GM19452 (cell line): ENCODE measurements around the gene ETFB.

Source experiments
- ATAC-seq: cut with Tn5 transposase; IDR thresholded peaks from one replicate; pipeline ENCODE4 v1.9.1; 2021; ENCODE audit not compliant: unreplicated experiment

ETFB gene

DNA sequence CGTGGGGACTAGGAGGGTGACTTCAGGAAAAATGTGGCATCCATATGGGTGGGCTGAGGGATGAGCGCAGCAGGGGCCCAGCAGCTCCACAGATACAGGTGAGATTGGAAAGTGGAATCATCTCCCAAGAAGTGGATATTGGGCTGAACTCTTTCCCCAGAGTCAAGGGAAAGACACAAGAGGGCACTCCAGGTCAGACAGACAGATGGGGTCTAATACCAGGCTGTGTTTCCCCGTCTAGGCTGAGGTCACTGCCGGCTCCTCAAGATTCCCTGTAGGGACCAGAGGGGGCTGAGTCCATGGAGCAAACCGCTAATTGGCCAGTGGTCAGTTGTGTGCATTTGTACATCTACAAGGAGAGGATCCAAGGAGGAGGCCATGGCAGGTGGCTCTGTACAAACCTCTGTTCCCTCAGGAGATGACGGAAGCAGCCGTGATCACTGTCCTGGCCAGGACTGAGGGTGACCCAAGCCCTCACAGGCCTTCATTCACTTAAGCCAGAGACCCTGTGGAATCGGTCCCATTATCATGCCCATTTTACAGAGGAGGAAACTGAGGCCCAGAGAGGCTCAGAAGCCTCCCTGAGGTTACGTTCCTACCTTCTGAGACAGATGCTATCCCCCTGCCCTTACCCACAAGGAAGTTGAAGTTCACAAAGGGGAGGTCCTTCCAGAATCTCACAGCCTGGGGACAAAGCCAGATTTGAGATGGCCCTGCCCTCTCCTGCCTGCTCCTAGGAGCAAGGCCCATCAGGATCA lies 69.7 kb downstream of the ETFB start:
- no peak for ATAC-seq

DNA sequence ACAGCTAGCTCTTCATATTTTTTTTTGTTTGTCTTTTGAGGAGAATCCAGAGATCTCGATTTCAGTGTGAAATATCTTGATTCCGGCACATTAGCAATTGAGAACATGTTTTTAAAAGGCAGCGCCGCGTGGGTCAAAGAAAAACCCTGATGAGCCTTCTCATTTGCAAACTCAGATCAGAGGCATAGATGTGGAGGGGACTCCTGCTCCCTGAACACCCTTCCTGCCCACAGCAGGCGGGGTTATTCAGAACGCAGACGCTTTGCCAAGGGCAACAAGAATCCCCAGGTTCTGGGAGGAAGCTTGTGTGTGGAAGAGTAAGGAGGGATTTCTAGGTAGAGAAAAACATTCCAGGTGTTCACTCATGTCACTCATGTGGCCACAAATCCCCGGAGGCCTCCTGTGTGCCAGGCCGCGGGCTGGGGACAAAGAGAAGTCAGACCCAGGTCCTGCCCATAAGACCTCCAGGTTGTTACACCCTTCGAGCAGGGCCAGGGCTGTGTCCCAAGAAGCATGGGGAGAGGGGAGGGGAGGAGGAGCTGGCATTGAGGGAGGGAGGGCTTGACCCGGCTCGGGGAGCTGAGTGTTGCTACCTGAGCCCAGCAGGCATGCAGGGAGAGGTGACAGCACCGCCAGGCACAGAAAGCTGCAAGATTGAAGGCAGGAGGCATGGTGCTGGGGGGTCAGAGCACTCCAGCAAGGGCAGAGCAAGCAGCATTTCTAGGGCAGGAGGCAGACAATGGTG lies 70.6 kb downstream of the ETFB start:
- no peak for ATAC-seq
